NCI-H526 treated with DMSO at 0.1 percent for 48 hours (cell line): ENCODE measurements around the gene CHD2.

Experiments used
- DNase-seq: peaks from one replicate; lab custom pipeline; 2025; lab: John Stamatoyannopoulos, UW

The CHD2 gene

GRCh38 chr15:92962914-92963313, 62.8 kb downstream of the CHD2 start:
- DNase-seq, result no peak

- no peak for DNase-seq
Observed at GRCh38 chr15:92963794-92964193, 63.7 kb downstream of the CHD2 start.

- no peak for DNase-seq
Observed at GRCh38 chr15:92968926-92969651, 69.0 kb downstream of the CHD2 start.

DNA sequence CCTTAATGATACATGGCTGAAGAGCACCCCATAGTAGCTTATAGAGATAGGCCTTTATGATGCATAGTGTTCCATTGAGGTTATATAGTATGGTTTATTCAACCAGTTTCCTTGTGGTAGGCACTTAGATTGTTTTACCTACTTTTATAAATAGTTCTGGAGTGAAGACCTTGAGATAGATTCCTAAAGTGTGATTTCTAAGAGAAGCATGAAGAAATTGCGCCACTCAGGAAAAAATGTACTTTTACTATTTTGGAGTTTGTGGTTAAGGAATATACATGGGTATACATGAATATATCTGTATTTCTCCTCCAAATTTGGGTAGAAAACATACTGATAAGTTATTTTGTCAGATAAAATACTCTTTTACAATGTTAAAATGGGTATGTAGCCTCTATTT, 70.5 kb downstream of the CHD2 start:
- DNase-seq, result no peak

DNA sequence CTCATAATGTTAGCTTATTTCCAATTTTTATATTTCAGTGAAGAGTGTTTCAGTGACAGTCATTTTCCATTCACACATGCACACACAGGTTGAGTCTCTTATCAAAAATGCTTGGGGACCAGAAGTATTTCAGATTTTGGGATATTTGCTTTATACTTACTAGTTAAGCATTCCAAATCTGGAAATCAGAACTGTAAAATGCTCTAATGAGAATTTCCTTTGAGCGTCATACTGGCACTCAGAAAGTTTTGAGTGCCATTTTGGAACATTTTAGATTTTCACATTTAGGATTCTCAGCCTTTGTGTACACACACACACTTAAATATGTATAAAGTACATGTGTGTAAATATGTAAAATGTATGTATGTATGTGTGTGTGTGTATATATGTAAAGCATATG, 71.0 kb downstream of the CHD2 start:
- no peak for DNase-seq

DNA sequence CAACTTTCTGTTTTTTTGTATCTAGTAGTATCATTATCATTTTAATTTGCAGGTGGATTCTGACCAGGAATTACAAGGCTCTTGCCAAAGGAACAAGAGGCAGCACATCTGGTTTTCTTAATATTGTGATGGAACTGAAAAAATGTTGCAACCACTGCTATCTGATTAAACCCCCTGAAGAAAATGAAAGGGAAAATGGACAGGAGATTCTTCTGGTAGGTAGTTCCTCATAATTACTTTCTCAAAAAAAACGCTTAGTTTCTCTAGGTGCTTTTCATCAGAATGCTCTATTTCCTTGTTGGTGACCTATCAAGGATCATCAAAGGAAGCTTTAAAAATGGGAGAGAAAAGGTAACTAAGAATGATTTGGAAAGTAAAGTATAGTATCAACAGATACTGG, 71.6 kb downstream of the CHD2 start:
- DNase-seq, result no peak

DNA sequence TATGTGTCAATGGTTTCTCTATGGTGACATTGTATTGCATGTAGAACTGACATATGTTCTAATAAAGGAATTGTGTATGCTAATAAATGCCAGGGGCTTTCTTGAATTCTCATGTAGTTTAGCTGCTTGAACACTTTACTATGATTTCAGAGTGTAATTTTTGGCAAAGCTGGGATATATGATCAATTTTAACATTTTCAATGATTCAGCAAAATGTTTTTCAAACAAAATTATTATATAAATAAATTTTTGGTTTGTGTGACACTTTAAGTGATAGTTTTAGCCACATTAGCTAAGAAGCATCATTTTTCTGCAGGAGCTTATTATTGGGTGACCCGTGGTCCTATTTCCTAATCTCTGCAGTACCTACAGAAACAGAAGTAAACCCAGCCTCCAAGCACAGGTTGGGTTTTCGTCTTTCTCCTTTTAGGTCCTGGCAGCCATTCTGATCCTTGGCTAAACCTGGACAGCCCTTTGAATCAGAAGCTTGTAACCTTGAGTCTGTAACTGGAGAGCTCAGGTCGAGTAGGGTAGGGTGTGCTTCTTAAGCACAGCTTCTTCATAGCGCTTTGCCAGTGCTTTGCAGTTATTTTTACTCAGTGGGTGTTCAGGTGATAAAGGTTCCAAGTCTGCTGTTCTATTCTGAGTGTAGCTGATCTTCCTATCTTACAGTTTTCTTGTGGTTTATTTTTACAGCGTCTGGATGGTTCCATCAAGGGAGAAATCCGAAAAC, 74.2 kb downstream of the CHD2 start:
- DNase-seq, result no peak

DNA sequence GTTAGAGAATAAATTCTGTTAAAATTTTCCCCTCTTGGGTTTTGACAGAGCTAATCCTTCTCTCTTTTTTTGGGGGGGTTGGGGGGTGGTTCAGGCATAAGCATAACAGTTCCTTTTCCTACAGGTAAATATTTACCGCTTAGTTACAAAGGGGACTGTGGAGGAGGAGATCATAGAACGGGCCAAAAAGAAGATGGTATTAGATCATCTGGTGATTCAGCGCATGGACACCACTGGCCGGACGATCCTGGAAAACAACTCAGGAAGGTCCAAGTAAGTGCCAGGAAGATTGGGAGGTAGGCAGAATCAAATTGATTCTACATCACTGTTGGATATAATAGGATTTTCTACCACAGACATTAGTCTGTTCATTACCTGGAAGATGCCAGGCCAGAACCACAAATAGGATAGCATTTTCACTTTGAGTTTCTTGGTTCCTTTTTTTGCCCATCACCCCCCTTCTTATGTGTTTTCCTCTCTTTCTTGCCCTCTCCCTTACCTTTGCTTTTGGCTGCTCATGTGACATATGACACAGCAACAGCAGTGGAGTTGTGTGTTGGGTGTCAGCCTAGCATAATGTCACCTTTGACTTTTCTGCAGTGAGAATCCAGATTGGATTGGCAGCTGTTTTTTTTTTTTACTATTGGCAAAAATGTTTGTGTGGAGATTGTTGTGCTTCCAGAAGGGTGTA, 79.0 kb downstream of the CHD2 start:
- DNase-seq, result no peak

DNA sequence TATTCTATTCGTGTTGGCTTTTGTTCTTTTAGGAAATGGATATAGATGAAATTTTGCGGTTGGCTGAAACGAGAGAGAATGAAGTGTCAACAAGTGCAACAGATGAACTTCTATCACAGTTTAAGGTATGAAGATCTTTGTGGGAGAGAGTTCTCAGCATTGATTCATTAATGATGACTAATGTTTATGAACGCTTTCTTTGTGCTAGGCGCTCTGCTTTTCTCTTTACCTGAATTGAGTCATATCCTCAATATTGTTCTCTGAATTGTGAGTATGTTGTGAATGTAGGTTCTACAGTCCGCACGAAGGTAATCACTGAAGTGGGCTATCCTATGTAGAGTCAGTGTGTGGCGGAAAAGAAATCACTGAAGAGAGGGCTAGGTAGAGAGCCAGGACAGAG, 81.2 kb downstream of the CHD2 start:
- no peak for DNase-seq

DNA sequence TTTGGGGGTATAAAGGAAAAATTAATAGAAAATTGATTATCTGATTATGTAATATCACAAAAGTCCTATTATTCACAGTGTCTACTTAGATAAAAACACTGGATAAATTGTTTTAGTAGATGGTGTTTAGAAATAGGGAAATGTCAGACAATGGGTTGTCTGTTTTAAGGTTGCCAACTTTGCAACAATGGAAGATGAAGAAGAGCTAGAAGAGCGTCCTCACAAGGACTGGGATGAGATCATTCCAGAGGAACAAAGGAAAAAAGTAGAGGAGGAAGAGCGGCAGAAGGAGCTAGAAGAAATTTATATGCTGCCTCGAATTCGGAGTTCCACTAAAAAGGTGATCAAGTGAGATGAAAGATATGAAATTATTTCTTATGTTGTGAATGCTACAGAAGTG, 84.0 kb downstream of the CHD2 start:
- DNase-seq, result no peak

DNA sequence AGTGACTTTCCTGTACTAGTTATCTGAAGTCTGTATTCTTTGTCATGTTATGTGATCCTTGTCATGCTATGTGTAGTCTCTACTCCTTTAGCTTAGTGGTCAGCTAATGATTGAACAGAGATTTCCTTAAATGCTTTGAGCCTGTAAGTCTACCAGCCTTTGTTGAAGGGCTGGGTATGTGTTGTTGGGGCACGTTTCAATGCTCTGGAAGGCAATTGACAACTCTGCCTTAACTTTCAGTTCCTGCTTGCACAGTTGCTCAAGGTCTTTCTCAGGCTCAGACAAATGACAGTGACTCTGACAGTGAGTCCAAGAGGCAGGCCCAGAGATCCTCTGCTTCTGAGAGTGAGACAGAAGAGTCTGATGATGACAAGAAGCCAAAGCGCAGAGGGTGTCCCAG, 89.3 kb downstream of the CHD2 start:
- DNase-seq, result no peak

GRCh38 chr15:92990031-92990430, 89.9 kb downstream of the CHD2 start:
- DNase-seq, result no peak

- no peak for DNase-seq
Observed at GRCh38 chr15:92992720-92993119, 92.6 kb downstream of the CHD2 start.

GRCh38 chr15:92997821-92998220, 97.7 kb downstream of the CHD2 start:
- no peak for DNase-seq

DNA sequence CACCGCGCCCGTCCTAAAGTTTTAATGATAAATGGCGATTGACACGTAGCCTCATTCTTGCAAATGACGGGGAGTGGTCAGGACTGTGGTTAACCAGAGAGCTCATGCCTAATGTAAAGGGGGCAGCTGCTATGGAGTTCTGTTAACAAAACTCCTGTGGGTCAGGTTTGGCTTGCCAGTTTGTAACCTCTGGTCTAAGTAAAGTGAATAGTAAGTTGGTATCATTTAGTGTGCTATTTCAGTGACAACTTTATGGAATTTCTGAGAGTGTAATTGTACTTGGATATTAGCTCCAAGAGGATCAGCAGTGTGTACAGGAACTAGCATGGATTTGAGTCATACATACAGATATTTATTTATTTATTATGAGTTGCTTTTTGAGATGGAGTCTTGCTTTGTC, 101.0 kb downstream of the CHD2 start:
- no peak for DNase-seq

DNA sequence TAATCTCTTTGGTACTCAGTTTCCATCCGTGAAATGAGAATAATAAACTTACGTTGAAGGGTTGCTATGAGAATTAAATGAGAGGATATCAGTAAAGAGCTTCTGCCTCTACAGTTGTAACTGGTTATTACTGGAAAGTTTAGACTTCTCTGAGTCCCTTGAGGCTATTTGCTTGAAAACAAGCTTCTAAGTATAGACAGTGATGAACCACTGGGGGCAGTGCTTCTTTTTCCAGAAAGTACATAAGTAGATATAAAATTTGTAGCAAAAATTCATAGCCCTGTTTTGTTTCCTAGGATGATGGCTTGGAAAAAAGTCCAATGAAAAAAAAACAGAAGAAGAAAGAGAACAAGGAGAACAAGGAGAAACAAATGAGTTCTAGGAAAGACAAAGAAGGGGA, 101.8 kb downstream of the CHD2 start:
- DNase-seq, result no peak

- DNase-seq, result no peak
Observed at GRCh38 chr15:93005133-93005532, 105.0 kb downstream of the CHD2 start.

DNA sequence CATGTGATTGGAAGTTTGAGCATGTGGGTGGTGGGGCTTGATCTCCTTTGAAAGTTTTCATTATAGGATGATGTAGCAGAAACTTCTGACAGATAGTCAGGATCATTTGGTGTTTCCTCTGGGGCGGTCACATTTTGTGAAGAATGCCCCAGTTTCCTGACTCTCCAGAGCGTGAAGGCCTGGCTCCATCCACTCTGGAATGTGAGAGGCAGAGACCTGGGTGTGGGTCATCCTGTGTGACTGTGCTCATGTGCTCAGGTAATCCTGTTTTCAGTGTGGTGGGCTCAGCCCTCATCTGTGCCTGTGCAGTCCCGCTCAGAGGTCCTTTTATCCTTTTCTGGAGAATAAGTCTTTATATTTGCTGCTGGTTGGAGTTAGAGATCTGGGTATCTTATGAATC, 107.9 kb downstream of the CHD2 start:
- no peak for DNase-seq

DNA sequence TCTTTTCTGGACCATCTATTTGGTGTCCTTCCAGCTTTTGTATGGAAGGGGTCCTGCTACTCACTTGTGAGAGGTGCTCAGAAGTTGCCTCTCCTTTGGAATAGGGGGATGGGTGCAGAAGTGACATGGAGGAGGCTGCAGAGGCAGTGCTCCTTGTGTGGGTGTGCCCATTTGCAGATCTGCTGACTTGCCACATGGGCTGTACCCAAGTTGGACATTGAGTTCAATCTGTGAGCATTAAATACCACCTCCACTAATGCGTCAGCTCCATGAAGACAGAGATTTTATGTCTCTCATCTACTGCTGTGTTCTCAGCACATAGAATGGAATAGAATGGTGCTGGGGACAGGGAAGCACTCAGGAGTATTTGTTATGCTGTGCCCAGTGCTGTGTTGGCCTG, 112.7 kb downstream of the CHD2 start:
- no peak for DNase-seq

GRCh38 chr15:93017526-93017925, 117.4 kb downstream of the CHD2 start:
- DNase-seq, result no peak

GRCh38 chr15:93018574-93018973, 118.5 kb downstream of the CHD2 start:
- DNase-seq, result no peak

DNA sequence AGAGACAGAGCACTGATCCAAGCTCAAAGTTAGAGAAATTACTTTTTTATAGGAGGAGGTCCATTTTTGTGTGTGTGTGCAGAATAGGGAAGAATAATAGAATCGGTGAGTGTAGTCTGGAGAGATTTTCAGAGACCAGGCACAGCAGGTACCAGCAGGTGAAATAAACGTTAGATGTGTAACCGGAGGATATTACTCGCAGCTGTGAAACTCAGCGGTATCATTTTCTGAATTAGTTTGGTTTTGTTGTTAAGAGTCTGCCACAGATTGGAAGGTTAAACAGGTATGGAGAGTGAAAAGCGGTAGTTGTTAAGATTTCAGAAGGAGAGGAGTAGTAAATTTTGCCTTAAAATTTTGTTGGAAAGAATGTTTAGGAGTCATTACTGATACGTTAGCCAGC, 119.0 kb downstream of the CHD2 start:
- no peak for DNase-seq

- DNase-seq, result no peak
Observed at GRCh38 chr15:93019971-93020370, 119.8 kb downstream of the CHD2 start.
